ENCODE results near the gene REEP6.

GRCh38 chr19:1522838-1523237 is 31.9 kb downstream of the REEP6 start:
- TF ChIP-seq CTCF (IDR thresholded peaks at IDR 0.05) = no peak
- no peak for TF ChIP-seq POLR2A (IDR thresholded peaks at IDR 0.05)

Data from thyroid gland (tissue), 4 donors.